OCI-LY7 (cell line): ENCODE results near the gene SAP130. TPM values are rescaled to one million over a fixed set of nuclear protein-coding genes. Genes with fewer than 3 reads are reported as not detected.

Experiments used
- BruUV-seq: library from RNA; stranded (reverse); fragments of 400-500 nt; replicated peaks from 2 replicates; lab custom pipeline; 2021; lab: Mats Ljungman, UMichigan
- CTCF ChIA-PET: fragments of 300-600 bp; sonication (Branson Sonifier 250); formaldehyde crosslinking; loops from one replicate; lab custom pipeline; 2022; ENCODE audit warnings: antibody characterized with exemption; ENCODE audit not compliant: unreplicated experiment; lab: Charles Lee
- POLR2A ChIA-PET: fragments of 300-600 bp; sonication (Branson Sonifier 250); formaldehyde crosslinking; loops from one replicate; lab custom pipeline; 2022; ENCODE audit warnings: antibody characterized with exemption; lab: Charles Lee
- DNase-seq: peaks from one replicate; pipeline ENCODE4 v3.0.0-alpha.2; 2015; ENCODE audit warnings: low spot score
- H2AFZ ChIP-seq: fragments of 200-600 bp; sonication (generic), shearing (Covaris generic); 2 replicates; pipeline ENCODE4 v1.6.1; 2014; ENCODE audit warnings: mild to moderate bottlenecking, antibody characterized with exemption, low read length, moderate library complexity
- H3K27ac ChIP-seq: fragments of 200-600 bp; sonication (generic); 2 replicates; pipeline ENCODE4 v1.5.1; 2014; ENCODE audit warnings: mixed run types, low read depth, mild to moderate bottlenecking, moderate library complexity, low read length, inconsistent platforms; ENCODE audit not compliant: poor library complexity, severe bottlenecking
- H3K36me3 ChIP-seq: fragments of 200-600 bp; sonication (generic); 2 replicates; pipeline ENCODE4 v1.6.1; 2014; ENCODE audit warnings: mild to moderate bottlenecking, antibody characterized with exemption, low read length, moderate library complexity, mixed read lengths; ENCODE audit not compliant: insufficient read depth
- H3K4me1 ChIP-seq: fragments of 200-600 bp; sonication (generic); 2 replicates; pipeline ENCODE4 v1.5.1; 2014; ENCODE audit warnings: mild to moderate bottlenecking, low read length; ENCODE audit not compliant: insufficient read depth, poor library complexity, severe bottlenecking
- H3K4me2 ChIP-seq: fragments of 200-600 bp; sonication (generic); 2 replicates; pipeline ENCODE4 v1.6.1; 2014; ENCODE audit warnings: mild to moderate bottlenecking, low read length
- H3K4me3 ChIP-seq: fragments of 200-600 bp; sonication (generic); 2 replicates; pipeline ENCODE4 v1.5.1; 2014; ENCODE audit warnings: mild to moderate bottlenecking, low read depth, low read length; ENCODE audit not compliant: poor library complexity, severe bottlenecking
- H3K79me2 ChIP-seq: fragments of 200-600 bp; sonication (generic); 2 replicates; pipeline ENCODE4 v1.6.1; 2016; ENCODE audit warnings: low read depth, mild to moderate bottlenecking, low read length, moderate library complexity, mixed read lengths; ENCODE audit not compliant: insufficient read depth
- H3K9me2 ChIP-seq: fragments of 200-600 bp; sonication (generic); 2 replicates; pipeline ENCODE4 v1.6.1; 2016; ENCODE audit warnings: mild to moderate bottlenecking, low read length, mixed read lengths; ENCODE audit not compliant: insufficient read depth
- H3K9me3 ChIP-seq: fragments of 200-600 bp; sonication (generic); 2 replicates; pipeline ENCODE4 v1.6.1; 2014; ENCODE audit warnings: mild to moderate bottlenecking, mixed run types, low read length, mixed read lengths
- H4K20me1 ChIP-seq: fragments of 200-600 bp; sonication (generic); 2 replicates; pipeline ENCODE4 v1.6.1; 2014; ENCODE audit warnings: mild to moderate bottlenecking, antibody characterized with exemption, low read length, moderate library complexity, mixed read lengths; ENCODE audit not compliant: insufficient read depth
- CTCF ChIP-seq: fragments of 200-600 bp; sonication (generic); conservative IDR thresholded peaks from 2 replicates; pipeline ENCODE4 v1.5.1; 2014; ENCODE audit warnings: mild to moderate bottlenecking, antibody characterized with exemption, low read length, moderate library complexity, mixed read lengths
- EZH2phosphoT487 ChIP-seq: fragments of 200-600 bp; sonication (generic); IDR thresholded peaks from 2 replicates; pipeline ENCODE4 v1.6.1; 2018; ENCODE audit warnings: low read depth, borderline replicate concordance, mild to moderate bottlenecking, mixed run types, antibody characterized with exemption, low read length, moderate library complexity, mixed read lengths
- intact Hi-C: fragments of 100-400 bp; cut with micrococcal nuclease; formaldehyde crosslinking; loops from one replicate; pipeline ENCODE4 v1.10.0; 2022; ENCODE audit not compliant: unreplicated experiment
- total RNA-seq, 2 experiments: library from RNA; depleted of rRNA in 1 of 2; stranded (reverse); fragments of >200 nt in 1 of 2; shearing (Covaris generic) in 1 of 2; gene quantifications; 2 replicates each; pipeline ENCODE4 v1.2.3, GENCODE V29; 2014 to 2022

SAP130 gene
- total RNA-seq, 2 experiments from 2014 or later: 9.6 to 31.8 TPM

- no peaks in the 10 kb centered on the region for H4K20me1 ChIP-seq
- H3K79me2 ChIP-seq: no peaks in the 10 kb centered on the region
- no peak overlapping the region for H2AFZ ChIP-seq
- H3K4me1 ChIP-seq: no peaks in the 10 kb centered on the region
- peaks cover 79% of the 10 kb centered on the region for H3K36me3 ChIP-seq
- H3K4me3 ChIP-seq: no peak overlapping the region
- ChIA-PET POLR2A (no interaction called here), CTCF (no interaction called here)
- no TSS peak for BruUV-seq
- intact Hi-C loops: loop anchor here (1.0 kb wide), 1 partner anchor 8 kb away; no protein-coding TSS in a partner anchor
- TF ChIP-seq CTCF: no peak
- no peak for TF ChIP-seq EZH2phosphoT487
- DNase-seq: no peak
- H3K9me2 ChIP-seq: no peaks in the 10 kb centered on the region
- no peak overlapping the region for H3K27ac ChIP-seq
- no peaks in the 10 kb centered on the region for H3K9me3 ChIP-seq
- no peak overlapping the region for H3K4me2 ChIP-seq
Observed at GRCh38 chr2:127993659-127994058, 34.2 kb downstream of the SAP130 start.

GRCh38 chr2:127991742-127992141 is 36.1 kb downstream of the SAP130 start:
- ChIA-PET CTCF (no interaction called here), POLR2A (no interaction called here)
- no peaks in the 10 kb centered on the region for H3K9me3 ChIP-seq
- TF ChIP-seq EZH2phosphoT487: no peak
- no peaks in the 10 kb centered on the region for H3K79me2 ChIP-seq
- intact Hi-C loops: no loop called here
- no peak overlapping the region for H3K4me3 ChIP-seq
- no peaks in the 10 kb centered on the region for H3K9me2 ChIP-seq
- H3K27ac ChIP-seq: no peak overlapping the region
- no TSS peak for BruUV-seq
- H2AFZ ChIP-seq: no peak overlapping the region
- peaks cover 81% of the 10 kb centered on the region for H3K36me3 ChIP-seq
- no peaks in the 10 kb centered on the region for H4K20me1 ChIP-seq
- DNase-seq: no peak
- no peak overlapping the region for H3K4me2 ChIP-seq
- H3K4me1 ChIP-seq: no peaks in the 10 kb centered on the region

- Histone ChIP-seq H3K4me2 (no peak overlapping the region), H3K9me3 (no peaks in the 10 kb centered on the region), H3K9me2 (no peaks in the 10 kb centered on the region), H3K4me1 (no peaks in the 10 kb centered on the region), H3K4me3 (no peak overlapping the region), H3K79me2 (no peaks in the 10 kb centered on the region), H3K36me3 (peaks cover 91% of the 10 kb centered on the region), H4K20me1 (no peaks in the 10 kb centered on the region), H2AFZ (no peak overlapping the region), H3K27ac (no peak overlapping the region)
- DNase-seq: no peak
- no TSS peak for BruUV-seq
- TF ChIP-seq EZH2phosphoT487 (no peak), CTCF (no peak)
- intact Hi-C loops: no loop called here
- ChIA-PET CTCF (no interaction called here), POLR2A (no interaction called here)
Observed at GRCh38 chr2:127986548-127987079, 41.2 kb downstream of the SAP130 start.
